Measurements from ENCODE around the gene PHF23.

PHF23 gene

DNA sequence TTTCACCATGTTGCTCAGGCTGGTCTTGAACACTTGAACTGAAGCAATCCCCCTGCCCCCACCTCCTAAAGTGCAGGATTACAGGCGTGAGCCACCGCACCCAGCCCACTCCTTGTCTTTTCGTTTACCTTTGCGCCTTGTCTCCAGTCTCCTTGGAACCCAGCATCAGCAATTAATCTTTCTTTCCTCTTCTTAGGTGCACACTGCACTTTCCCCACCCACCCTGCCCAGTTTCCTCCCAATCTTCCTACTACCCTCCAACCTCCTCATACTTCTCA lies 24.5 kb upstream of the PHF23 start:
- TF ChIP-seq, protein P1, sequence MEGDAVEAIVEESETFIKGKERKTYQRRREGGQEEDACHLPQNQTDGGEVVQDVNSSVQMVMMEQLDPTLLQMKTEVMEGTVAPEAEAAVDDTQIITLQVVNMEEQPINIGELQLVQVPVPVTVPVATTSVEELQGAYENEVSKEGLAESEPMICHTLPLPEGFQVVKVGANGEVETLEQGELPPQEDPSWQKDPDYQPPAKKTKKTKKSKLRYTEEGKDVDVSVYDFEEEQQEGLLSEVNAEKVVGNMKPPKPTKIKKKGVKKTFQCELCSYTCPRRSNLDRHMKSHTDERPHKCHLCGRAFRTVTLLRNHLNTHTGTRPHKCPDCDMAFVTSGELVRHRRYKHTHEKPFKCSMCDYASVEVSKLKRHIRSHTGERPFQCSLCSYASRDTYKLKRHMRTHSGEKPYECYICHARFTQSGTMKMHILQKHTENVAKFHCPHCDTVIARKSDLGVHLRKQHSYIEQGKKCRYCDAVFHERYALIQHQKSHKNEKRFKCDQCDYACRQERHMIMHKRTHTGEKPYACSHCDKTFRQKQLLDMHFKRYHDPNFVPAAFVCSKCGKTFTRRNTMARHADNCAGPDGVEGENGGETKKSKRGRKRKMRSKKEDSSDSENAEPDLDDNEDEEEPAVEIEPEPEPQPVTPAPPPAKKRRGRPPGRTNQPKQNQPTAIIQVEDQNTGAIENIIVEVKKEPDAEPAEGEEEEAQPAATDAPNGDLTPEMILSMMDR (IDR thresholded peaks at IDR 0.05; ENCODE audit: low read depth, low read length): no peak

DNA sequence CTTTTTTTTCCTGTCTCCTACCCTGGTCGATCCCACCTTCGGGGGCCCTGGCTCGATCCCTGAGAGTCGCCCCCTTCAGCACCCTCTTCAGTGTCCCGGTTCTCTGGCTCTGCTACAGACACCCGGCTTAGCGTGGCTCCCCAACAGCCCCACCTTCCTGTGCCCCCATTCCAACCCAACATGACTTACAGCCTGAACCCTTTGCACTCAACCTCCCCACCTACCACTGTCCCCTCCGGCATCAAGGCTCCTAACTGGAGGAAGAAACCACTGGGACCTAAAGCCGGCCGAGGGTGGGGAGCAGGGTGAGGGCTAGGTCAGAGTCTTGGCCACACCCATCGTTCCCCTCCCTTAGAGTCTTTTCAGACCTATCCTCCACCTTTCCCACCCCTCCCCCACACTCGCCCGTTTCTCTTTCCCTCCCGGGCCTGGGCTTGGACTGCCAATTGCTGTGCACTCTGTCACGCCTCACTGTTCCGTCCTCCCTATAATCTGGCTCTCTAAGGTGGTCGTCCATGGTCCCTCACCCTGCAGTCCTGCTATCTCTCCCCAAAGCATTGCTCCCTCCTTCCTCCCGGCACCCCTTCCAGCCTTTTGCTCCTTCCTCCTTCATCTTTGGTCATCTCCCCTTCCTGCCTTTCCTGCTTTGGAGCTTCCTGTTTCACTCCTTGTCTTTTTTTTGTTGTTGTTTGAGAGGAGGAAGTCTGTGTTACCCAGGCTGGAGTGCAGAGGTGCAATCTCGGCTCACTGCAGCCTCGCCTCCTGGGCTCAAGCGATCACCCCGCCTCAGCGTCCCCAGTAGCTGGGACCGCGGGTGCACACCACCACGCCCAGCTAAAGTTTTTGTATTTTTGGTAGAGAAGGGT lies 23.9 kb upstream of the PHF23 start:
- H3K36me3 ChIP-seq: no peaks in the 10 kb centered on the region
- DNase-seq: no peak
- H3K27me3 ChIP-seq: peaks cover 5% of the 10 kb centered on the region; the same call in 1 of the 2 replicates
- no peaks in the 10 kb centered on the region for H3K9me3 ChIP-seq
- H3K4me3 ChIP-seq (ENCODE audit: low read depth, low read length): no peak overlapping the region
- TF ChIP-seq, protein P1 (IDR thresholded peaks at IDR 0.05; ENCODE audit: low read depth, low read length): no peak
- H3K4me1 ChIP-seq: no peaks in the 10 kb centered on the region

More for the DNA sequence above, 24.5 kb upstream of the PHF23 start:
- DNase-seq: no peak
- Histone ChIP-seq H3K9me3 (no peaks in the 10 kb centered on the region), H3K4me3 (ENCODE audit: low read depth, low read length) (no peak overlapping the region), H3K4me1 (no peaks in the 10 kb centered on the region), H3K27me3 (peaks cover 5% of the 10 kb centered on the region; the same call in 1 of the 2 replicates), H3K36me3 (no peaks in the 10 kb centered on the region)

DNA sequence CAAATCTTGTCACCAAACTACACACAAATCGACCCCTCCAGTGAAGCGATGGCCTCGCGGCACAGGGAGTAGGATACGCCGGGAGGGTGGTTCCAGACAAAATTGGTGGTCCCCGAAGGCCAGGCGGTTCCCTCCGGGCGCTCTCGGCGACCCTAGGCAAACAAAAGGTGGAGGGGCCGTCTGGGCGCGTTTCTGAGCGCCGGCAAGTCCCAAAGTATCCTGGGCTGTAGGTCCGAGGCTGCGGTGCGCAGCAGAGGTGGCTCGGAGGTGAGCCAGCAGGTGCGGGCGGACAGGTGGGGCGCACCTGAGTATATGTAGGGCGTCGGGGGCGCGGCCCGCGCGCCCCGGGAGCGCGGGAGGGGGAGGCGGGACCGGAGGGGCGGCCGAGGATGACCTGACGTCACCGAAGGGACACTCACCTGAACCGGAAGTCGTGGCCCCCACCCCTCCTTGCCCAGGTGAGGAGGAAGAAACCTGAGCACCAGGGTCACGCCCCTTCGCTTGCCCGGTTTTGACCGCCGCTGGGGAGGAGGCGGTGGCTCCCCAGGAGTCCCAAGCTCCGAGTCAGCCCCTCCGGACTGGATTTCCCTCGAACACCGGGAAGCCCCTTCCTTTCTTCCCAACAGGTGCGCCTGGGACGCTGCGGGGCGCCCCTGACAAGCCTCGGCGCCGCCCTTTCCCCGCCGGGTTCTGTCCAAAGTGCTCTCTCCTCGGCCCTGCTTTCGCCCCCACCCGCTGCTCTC lies 23.1 kb upstream of the PHF23 start, which contains the start of gene CLDN7:
TSS of gene CLDN7 (minus strand) at position 287 of the 743 bp plus-strand sequence. CDS start 435 bp downstream, outside the sequence.
- H3K4me3 ChIP-seq (ENCODE audit: low read depth, low read length): peak within 1 kb of the TSS; percentile 46
- no peaks in the 10 kb centered on the region for H3K9me3 ChIP-seq
- H3K27me3 ChIP-seq: peaks cover 5% of the 10 kb centered on the region; the same call in 1 of the 2 replicates
- no peak for DNase-seq
- no peaks in the 10 kb centered on the region for H3K36me3 ChIP-seq
- H3K4me1 ChIP-seq: no peaks in the 10 kb centered on the region
- TF ChIP-seq, protein P1 (IDR thresholded peaks at IDR 0.05; ENCODE audit: low read depth, low read length): no peak

DNA sequence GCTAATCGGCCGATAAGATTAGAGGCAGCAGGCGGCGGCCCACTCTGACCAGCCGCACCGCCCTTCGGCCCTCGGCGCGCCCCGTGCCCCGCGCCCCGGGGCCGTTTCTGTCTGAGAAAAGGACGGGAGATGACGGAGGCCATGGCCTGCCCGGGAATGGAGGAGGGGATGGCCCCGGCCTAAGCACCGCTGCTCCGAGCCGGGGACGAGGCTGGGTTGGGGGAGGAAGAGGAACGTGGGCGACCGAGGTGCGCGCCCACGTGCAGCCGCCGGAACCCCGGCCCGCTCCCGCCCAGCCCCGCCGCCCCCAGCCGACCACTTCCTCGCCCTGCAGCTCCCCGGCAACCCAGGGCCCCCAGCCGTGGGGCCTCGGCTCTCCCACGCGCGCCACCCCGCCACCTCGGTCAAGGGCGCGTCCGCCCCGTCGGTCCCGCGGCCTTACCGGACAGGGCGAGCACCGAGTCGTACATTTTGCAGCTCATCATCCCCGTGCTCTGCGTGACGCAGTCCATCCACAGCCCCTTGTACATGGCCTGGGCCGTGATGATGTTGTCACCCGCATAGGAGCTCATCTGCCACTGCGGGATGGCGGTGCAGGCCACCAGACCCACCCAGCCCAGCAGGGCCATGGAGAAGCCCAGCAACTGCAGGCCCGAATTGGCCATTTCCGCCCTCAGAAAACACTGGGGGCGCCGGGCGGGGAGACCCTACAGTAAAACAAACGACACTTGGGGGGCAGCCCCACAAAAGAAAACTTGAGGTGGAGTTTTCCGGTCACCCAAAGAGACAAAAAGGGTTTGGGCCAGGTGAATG lies 22.3 kb upstream of the PHF23 start:
- TF ChIP-seq, protein P1 (IDR thresholded peaks at IDR 0.05; ENCODE audit: low read depth, low read length): no peak
- DNase-seq: no peak
- no peaks in the 10 kb centered on the region for H3K4me1 ChIP-seq

DNA sequence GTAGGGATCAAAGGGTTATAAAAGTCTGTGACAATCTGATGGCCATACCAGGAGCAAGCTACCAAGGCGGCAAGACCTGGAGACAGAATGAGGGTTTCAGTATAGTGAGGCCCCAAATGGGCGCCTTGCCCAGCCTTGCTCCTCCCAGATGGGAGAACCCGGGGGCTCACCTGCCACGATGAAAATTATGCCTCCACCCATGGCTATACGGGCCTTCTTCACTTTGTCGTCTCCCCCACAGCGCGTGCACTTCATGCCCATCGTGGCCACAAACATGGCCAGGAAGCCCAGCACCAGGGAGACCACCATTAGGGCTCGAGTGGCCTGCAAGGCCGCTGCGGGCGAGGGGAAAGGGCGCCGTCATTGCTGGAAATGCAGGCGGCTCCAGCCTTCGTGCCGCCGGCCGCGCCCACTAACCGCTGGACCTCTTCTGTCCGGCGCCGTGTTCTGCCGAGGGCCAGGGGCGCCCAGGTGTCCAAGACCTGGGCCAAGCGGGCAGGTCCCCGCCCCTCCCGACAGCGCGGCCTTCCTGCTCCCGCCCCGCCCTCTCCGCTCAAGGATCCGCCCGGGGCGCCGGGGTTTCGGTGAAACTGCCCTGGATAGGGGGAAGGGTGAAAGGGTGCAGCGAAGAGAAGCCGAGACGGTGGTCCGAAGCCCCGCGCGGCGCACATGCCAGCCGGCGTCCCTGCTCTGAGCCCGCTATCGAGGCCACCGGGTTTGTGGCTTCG lies 21.6 kb upstream of the PHF23 start:
- TF ChIP-seq, protein P1 (IDR thresholded peaks at IDR 0.05; ENCODE audit: low read depth, low read length): no peak
- Histone ChIP-seq H3K4me1 (no peaks in the 10 kb centered on the region), H3K9me3 (no peaks in the 10 kb centered on the region), H3K36me3 (no peaks in the 10 kb centered on the region), H3K4me3 (ENCODE audit: low read depth, low read length) (peak overlapping the region; percentile 46), H3K27me3 (peaks cover 5% of the 10 kb centered on the region; the same call in 1 of the 2 replicates)
- peak; percentile 22 for DNase-seq

More for the DNA sequence above, 22.3 kb upstream of the PHF23 start:
- Histone ChIP-seq H3K9me3 (no peaks in the 10 kb centered on the region), H3K36me3 (no peaks in the 10 kb centered on the region), H3K4me3 (ENCODE audit: low read depth, low read length) (peak overlapping the region; percentile 46), H3K27me3 (peaks cover 5% of the 10 kb centered on the region; the same call in 1 of the 2 replicates)
